IPS-15b (cell line): ENCODE data around the gene PRSS12.

ENCODE experiments used
- H3K27me3 ChIP-seq: one replicate; pipeline ENCODE4 v1.6.1; 2013; ENCODE audit warnings: low read length; ENCODE audit not compliant: control insufficient read depth, insufficient read depth
- H3K36me3 ChIP-seq: one replicate; pipeline ENCODE4 v1.6.1; 2013; ENCODE audit warnings: low read length; ENCODE audit not compliant: control insufficient read depth, insufficient read depth
- H3K4me1 ChIP-seq: one replicate; pipeline ENCODE4 v1.6.1; 2013; ENCODE audit warnings: mild to moderate bottlenecking, low read length; ENCODE audit not compliant: control insufficient read depth, insufficient read depth
- H3K4me3 ChIP-seq: one replicate; pipeline ENCODE4 v1.5.1; 2013; ENCODE audit warnings: low read depth, low read length
- H3K9ac ChIP-seq: one replicate; pipeline ENCODE4 v1.6.1; 2013; ENCODE audit warnings: low read depth, mild to moderate bottlenecking, low read length
- H3K9me3 ChIP-seq: one replicate; pipeline ENCODE4 v1.6.1; 2013; ENCODE audit warnings: mild to moderate bottlenecking, low read length; ENCODE audit not compliant: control insufficient read depth, insufficient read depth

The PRSS12 gene

GRCh38 chr4:118338518-118338917 lies 14.3 kb downstream of the PRSS12 start:
- Histone ChIP-seq H3K9me3 (no peaks in the 10 kb centered on the region), H3K4me3 (no peak overlapping the region), H3K9ac (no peak overlapping the region), H3K27me3 (no peaks in the 10 kb centered on the region), H3K4me1 (peaks cover 11% of the 10 kb centered on the region), H3K36me3 (no peaks in the 10 kb centered on the region)

- Histone ChIP-seq H3K4me3 (no peak overlapping the region), H3K4me1 (peaks cover 11% of the 10 kb centered on the region), H3K27me3 (no peaks in the 10 kb centered on the region), H3K36me3 (no peaks in the 10 kb centered on the region), H3K9ac (no peak overlapping the region), H3K9me3 (no peaks in the 10 kb centered on the region)
These were observed 14.8 kb downstream of the PRSS12 start for GRCh38 chr4:118337954-118338353.

DNA sequence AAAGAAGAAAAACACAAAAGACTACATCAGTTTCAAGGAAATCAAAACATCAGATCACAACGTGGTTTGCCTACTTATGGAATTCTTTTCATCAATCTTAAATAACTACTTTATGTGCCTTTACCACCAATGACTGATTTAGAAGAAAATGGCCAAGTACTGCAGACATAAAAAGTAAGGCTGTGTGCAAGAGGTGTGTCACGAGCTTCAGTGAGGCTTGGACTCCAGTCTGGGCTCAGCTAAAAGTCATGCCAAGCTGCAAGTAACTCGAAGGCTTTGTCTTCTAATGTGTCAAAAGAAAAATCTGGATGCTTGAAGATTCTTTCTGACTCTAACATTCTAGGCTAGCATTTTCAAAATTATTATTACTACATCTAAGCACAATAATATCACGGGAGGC lies 17.0 kb downstream of the PRSS12 start:
- Histone ChIP-seq H3K36me3 (no peaks in the 10 kb centered on the region), H3K9ac (no peak overlapping the region), H3K4me3 (no peak overlapping the region), H3K4me1 (peaks cover 10% of the 10 kb centered on the region), H3K9me3 (no peaks in the 10 kb centered on the region), H3K27me3 (no peaks in the 10 kb centered on the region)

DNA sequence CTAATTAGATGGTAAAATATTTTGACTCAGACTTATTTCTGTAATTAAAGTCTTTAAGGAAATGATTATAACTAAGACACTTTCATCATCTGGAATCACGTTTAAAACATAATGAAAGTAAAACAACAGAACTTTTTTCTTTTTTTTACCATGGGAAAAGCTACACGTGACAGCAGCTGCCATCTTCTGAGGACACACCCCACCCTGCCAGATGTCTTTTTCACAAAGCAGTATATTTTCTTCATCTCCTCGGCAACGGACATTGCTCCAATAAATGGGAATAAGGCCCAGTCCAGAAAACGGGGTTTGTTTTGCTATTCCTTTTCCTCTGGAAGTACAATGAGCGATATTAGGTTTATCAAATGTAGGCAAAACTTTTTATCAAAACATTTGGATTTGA lies 17.5 kb downstream of the PRSS12 start:
- Histone ChIP-seq H3K27me3 (no peaks in the 10 kb centered on the region), H3K4me3 (no peak overlapping the region), H3K4me1 (peaks cover 8% of the 10 kb centered on the region)

GRCh38 chr4:118331352-118331751 lies 21.5 kb downstream of the PRSS12 start:
- Histone ChIP-seq H3K4me1 (no peaks in the 10 kb centered on the region), H3K9ac (no peak overlapping the region), H3K27me3 (no peaks in the 10 kb centered on the region), H3K4me3 (no peak overlapping the region), H3K36me3 (no peaks in the 10 kb centered on the region), H3K9me3 (no peaks in the 10 kb centered on the region)

More for the DNA sequence above, 17.5 kb downstream of the PRSS12 start:
- Histone ChIP-seq H3K9ac (no peak overlapping the region), H3K9me3 (no peaks in the 10 kb centered on the region), H3K36me3 (no peaks in the 10 kb centered on the region)

GRCh38 chr4:118329849-118330248 lies 23.0 kb downstream of the PRSS12 start:
- no peaks in the 10 kb centered on the region for H3K36me3 ChIP-seq

GRCh38 chr4:118327554-118328241 lies 25.1 kb downstream of the PRSS12 start:
- no peaks in the 10 kb centered on the region for H3K27me3 ChIP-seq
- no peaks in the 10 kb centered on the region for H3K36me3 ChIP-seq
- H3K9me3 ChIP-seq, result no peaks in the 10 kb centered on the region
- H3K4me1 ChIP-seq, result peaks cover 5% of the 10 kb centered on the region
- no peak overlapping the region for H3K9ac ChIP-seq
- no peak overlapping the region for H3K4me3 ChIP-seq

More at GRCh38 chr4:118329849-118330248, 23.0 kb downstream of the PRSS12 start:
- Histone ChIP-seq H3K27me3 (no peaks in the 10 kb centered on the region), H3K9me3 (no peaks in the 10 kb centered on the region), H3K4me1 (peaks cover 5% of the 10 kb centered on the region), H3K9ac (no peak overlapping the region), H3K4me3 (no peak overlapping the region)

DNA sequence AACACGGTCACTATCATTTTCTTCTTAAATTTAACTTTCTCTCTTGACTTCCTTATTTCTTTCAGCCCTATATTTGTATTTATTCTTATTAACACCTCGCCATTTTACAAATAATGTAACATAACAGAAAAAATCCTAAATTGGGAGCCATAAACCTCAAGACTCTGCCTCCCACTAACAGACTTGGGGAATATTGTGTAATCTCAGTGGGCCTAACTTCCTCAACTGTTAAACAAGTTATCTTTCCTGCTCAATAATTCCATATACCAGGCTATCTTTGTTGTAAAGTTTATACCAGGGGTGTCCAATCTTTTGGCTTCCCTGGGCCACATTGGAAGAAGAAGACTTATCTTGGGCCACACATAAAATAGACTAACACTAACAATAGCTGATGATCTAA lies 26.2 kb downstream of the PRSS12 start:
- Histone ChIP-seq H3K9ac (no peak overlapping the region), H3K9me3 (no peaks in the 10 kb centered on the region), H3K27me3 (no peaks in the 10 kb centered on the region), H3K4me1 (peaks cover 5% of the 10 kb centered on the region), H3K4me3 (no peak overlapping the region), H3K36me3 (no peaks in the 10 kb centered on the region)

DNA sequence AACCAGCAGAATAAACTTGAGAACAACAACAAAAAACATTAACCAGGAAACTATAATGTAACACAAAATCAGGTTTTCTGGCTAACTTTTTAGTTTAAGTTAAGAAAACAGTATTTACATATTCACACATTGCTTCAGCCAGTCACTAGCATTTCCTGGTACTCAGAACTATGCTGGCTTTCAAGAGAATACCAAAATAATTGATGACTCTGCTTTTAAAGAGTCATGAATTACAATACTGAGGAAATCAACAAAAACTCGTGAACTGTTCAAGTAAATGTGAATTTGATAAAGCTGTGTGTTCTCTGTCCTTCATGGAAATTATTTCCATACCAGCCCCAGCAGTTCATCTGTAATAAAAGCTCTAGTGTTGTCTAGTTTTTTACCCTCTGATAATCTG lies 27.4 kb downstream of the PRSS12 start:
- Histone ChIP-seq H3K4me3 (no peak overlapping the region), H3K36me3 (no peaks in the 10 kb centered on the region), H3K9me3 (no peaks in the 10 kb centered on the region), H3K9ac (no peak overlapping the region), H3K27me3 (no peaks in the 10 kb centered on the region), H3K4me1 (peaks cover 5% of the 10 kb centered on the region)

- Histone ChIP-seq H3K27me3 (no peaks in the 10 kb centered on the region), H3K9ac (no peak overlapping the region), H3K9me3 (no peaks in the 10 kb centered on the region), H3K36me3 (no peaks in the 10 kb centered on the region), H3K4me1 (peaks cover 5% of the 10 kb centered on the region), H3K4me3 (no peak overlapping the region)
These were observed 29.8 kb downstream of the PRSS12 start for GRCh38 chr4:118322831-118323502.

DNA sequence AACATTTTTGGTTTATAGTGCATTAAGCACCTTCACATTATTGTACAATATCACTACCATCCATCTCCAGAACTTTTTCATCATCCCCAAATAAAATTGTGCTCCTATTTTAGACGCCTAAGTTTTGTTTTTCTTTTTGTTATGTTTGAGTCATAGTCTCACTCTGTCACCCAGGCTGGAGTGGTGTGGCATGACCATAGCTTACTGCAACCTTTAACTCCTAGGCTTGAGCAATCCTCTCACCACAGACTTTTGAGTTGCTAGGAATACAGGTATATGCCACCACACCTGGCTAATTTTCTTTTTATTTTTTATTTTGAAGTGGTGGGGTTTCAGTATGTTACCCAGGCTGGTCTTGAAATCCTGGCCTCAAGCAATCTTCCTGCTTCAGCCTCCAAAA lies 33.9 kb downstream of the PRSS12 start:
- Histone ChIP-seq H3K27me3 (no peaks in the 10 kb centered on the region), H3K9me3 (no peaks in the 10 kb centered on the region), H3K9ac (no peak overlapping the region), H3K4me1 (no peaks in the 10 kb centered on the region), H3K36me3 (no peaks in the 10 kb centered on the region), H3K4me3 (no peak overlapping the region)

DNA sequence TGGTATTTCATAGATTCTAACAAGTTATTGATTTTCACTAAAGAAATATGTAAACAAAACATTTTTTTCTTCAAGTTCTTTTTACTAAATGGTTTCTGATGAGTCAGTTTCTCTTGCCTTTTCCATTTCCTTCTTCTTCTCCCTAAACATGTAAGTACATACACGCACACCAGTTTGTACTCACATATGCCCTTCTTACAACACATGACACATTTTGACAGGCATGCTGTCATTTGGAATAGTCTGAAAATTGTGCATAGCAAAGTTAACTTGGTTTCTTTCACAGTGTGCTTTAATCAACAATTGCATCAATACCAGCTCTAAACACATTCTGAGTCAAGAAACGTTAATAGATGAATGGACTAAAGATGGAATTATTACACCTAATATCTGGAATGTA lies 35.1 kb downstream of the PRSS12 start:
- H3K4me1 ChIP-seq, result no peaks in the 10 kb centered on the region
- no peak overlapping the region for H3K9ac ChIP-seq
- H3K9me3 ChIP-seq, result no peaks in the 10 kb centered on the region
- no peaks in the 10 kb centered on the region for H3K27me3 ChIP-seq
- H3K36me3 ChIP-seq, result no peaks in the 10 kb centered on the region
- no peak overlapping the region for H3K4me3 ChIP-seq
